GM23338 (cell line): ENCODE measurements around the gene LPAR1. TPM values are rescaled to one million over a fixed set of nuclear protein-coding genes. Genes with fewer than 3 reads are reported as not detected.
A peak's percentile ranks its signal among the peaks of the same experiment; 100 is the strongest.

Source experiments
- ATAC-seq: fragments of 200-7000 bp; cut with Tn5 transposase; 3 replicates; pipeline ENCODE4 v1.9.1; 2020
- DNase-seq: peaks from one replicate; pipeline ENCODE4 v3.0.0-alpha.2; 2015; ENCODE audit warnings: low spot score
- H2AFZ ChIP-seq: fragments of 200-600 bp; sonication (generic); 2 replicates; pipeline ENCODE4 v1.8.0; 2016; ENCODE audit warnings: antibody characterized with exemption, mild to moderate bottlenecking, moderate library complexity
- H3F3A ChIP-seq: fragments of 200-600 bp; sonication (generic); replicated peaks from 2 replicates; pipeline ENCODE4 v1.8.0; 2017; ENCODE audit warnings: antibody characterized with exemption, mixed run types, low read depth
- H3K27ac ChIP-seq: fragments of 200-600 bp; sonication (generic); 2 replicates; pipeline ENCODE4 v1.6.1; 2016; ENCODE audit warnings: low read depth
- H3K27me3 ChIP-seq: fragments of 200-600 bp; sonication (generic); 2 replicates; pipeline ENCODE4 v1.8.0; 2016; ENCODE audit warnings: mild to moderate bottlenecking, mixed run types, moderate library complexity; ENCODE audit not compliant: insufficient read depth
- H3K36me3 ChIP-seq: fragments of 200-600 bp; sonication (generic); 2 replicates; pipeline ENCODE4 v1.8.0; 2016; ENCODE audit warnings: mild to moderate bottlenecking; ENCODE audit not compliant: insufficient read depth
- H3K4me1 ChIP-seq: fragments of 200-600 bp; sonication (generic); 2 replicates; pipeline ENCODE4 v1.8.0; 2016; ENCODE audit warnings: mild to moderate bottlenecking, moderate library complexity; ENCODE audit not compliant: insufficient read depth
- H3K4me2 ChIP-seq: fragments of 200-600 bp; sonication (generic); 2 replicates; pipeline ENCODE4 v1.7.1; 2017; ENCODE audit warnings: mixed run types
- H3K4me3 ChIP-seq: fragments of 200-600 bp; sonication (generic); 2 replicates; pipeline ENCODE4 v1.6.1; 2016; ENCODE audit warnings: mixed run types
- H3K79me2 ChIP-seq: fragments of 200-600 bp; sonication (generic); replicated peaks from 2 replicates; pipeline ENCODE4 v1.8.0; 2017; ENCODE audit warnings: mild to moderate bottlenecking; ENCODE audit not compliant: insufficient read depth
- H3K9me2 ChIP-seq: fragments of 200-600 bp; sonication (generic); 2 replicates; pipeline ENCODE4 v1.8.0; 2017; ENCODE audit not compliant: insufficient read depth
- H4K20me1 ChIP-seq: fragments of 200-600 bp; sonication (generic); replicated peaks from 2 replicates; pipeline ENCODE4 v1.8.0; 2017; ENCODE audit warnings: mild to moderate bottlenecking; ENCODE audit not compliant: insufficient read depth
- H3K27ac Mint-ChIP-seq: 2 replicates; pipeline ENCODE4 v1.8.0; 2020; ENCODE audit warnings: inconsistent platforms, mild to moderate bottlenecking, moderate library complexity, mixed read lengths
- H3K27me3 Mint-ChIP-seq: 3 replicates; pipeline ENCODE4 v1.8.0; 2022; ENCODE audit warnings: low read depth, mild to moderate bottlenecking, moderate library complexity, mixed read lengths, inconsistent platforms; ENCODE audit not compliant: insufficient read depth, poor library complexity
- H3K36me3 Mint-ChIP-seq: 3 replicates; pipeline ENCODE4 v1.8.0; 2021; ENCODE audit warnings: low read depth, mild to moderate bottlenecking, inconsistent platforms, moderate library complexity, mixed read lengths
- H3K4me1 Mint-ChIP-seq: 3 replicates; pipeline ENCODE4 v1.8.0; 2020; ENCODE audit warnings: mild to moderate bottlenecking, inconsistent platforms, mixed read lengths
- H3K4me3 Mint-ChIP-seq: 3 replicates; pipeline ENCODE4 v1.8.0; 2021; ENCODE audit warnings: moderate library complexity, mild to moderate bottlenecking, inconsistent platforms, mixed read lengths
- H3K9me3 Mint-ChIP-seq: 3 replicates; pipeline ENCODE4 v1.8.0; 2020; ENCODE audit warnings: moderate library complexity, mild to moderate bottlenecking, inconsistent platforms, mixed read lengths
- CREB1 ChIP-seq: fragments of 250-450 bp; sonication (Bioruptor Pico); IDR thresholded peaks from 2 replicates; pipeline ENCODE4 v1.5.0; 2020; ENCODE audit warnings: low read depth, mild to moderate bottlenecking, moderate library complexity
- EZH2 ChIP-seq: fragments of 200-600 bp; sonication (generic); IDR thresholded peaks from one replicate; pipeline ENCODE4 v1.8.0; 2017; ENCODE audit warnings: antibody characterized with exemption, mild to moderate bottlenecking, low read depth; ENCODE audit not compliant: unreplicated experiment
- EZH2phosphoT487 ChIP-seq: fragments of 200-600 bp; sonication (generic); IDR thresholded peaks from one replicate; pipeline ENCODE4 v1.8.1; 2018; ENCODE audit warnings: antibody characterized with exemption; ENCODE audit not compliant: unreplicated experiment
- JUNB ChIP-seq: IDR thresholded peaks from one replicate; pipeline ENCODE4 v1.6.1; 2016; ENCODE audit warnings: antibody characterized with exemption; ENCODE audit not compliant: unreplicated experiment
- NANOG ChIP-seq: IDR thresholded peaks from 2 replicates; pipeline ENCODE4 v1.6.1; 2016; ENCODE audit warnings: antibody characterized with exemption, borderline replicate concordance
- POLR2AphosphoS5 ChIP-seq: IDR thresholded peaks from 2 replicates; pipeline ENCODE4 v1.6.1; 2016; ENCODE audit warnings: antibody characterized with exemption, low read depth
- STAT1 ChIP-seq: IDR thresholded peaks from one replicate; pipeline ENCODE4 v1.6.1; 2016; ENCODE audit warnings: antibody characterized with exemption; ENCODE audit not compliant: unreplicated experiment
- ZNF114 ChIP-seq: fragments of 250-450 bp; sonication (Bioruptor Pico); IDR thresholded peaks from 2 replicates; pipeline ENCODE4 v1.5.0; 2020; ENCODE audit warnings: mild to moderate bottlenecking, moderate library complexity
- ZNF331 ChIP-seq: fragments of 250-450 bp; sonication (Bioruptor Pico); IDR thresholded peaks from 2 replicates; pipeline ENCODE4 v1.5.0; 2020; ENCODE audit warnings: low read depth, mild to moderate bottlenecking, moderate library complexity
- polyA plus RNA-seq: library from polyadenylated mRNA; unstranded; fragments of >200 nt; fragmentation: Nextera tagmentation; extraction: Ambion mirVana; gene quantifications from 2 replicates; pipeline ENCODE4 v1.2.1, GENCODE V29; 2016
- total RNA-seq: library from RNA; depleted of rRNA; stranded (reverse); fragments of >200 nt; shearing (Covaris generic); gene quantifications from 2 replicates; pipeline ENCODE4 v1.2.3, GENCODE V29; 2014
- TF ChIP-seq, protein P1 (sequence below): IDR thresholded peaks from one replicate; pipeline ENCODE4 v1.6.1; 2018; ENCODE audit warnings: antibody characterized with exemption; ENCODE audit not compliant: unreplicated experiment
- TF ChIP-seq, protein P2 (sequence below), 2 experiments: fragments of 200-600 bp in 1 of 2; sonication (generic) in 1 of 2; conservative IDR thresholded peaks; 2 replicates each; pipeline versions ENCODE4 v1.5.1 to v1.6.1; 2016 to 2017; ENCODE audit warnings: antibody characterized with exemption in 2 of 2, low read depth in 2 of 2, mild to moderate bottlenecking in 2 of 2, moderate library complexity in 1 of 2
- TF ChIP-seq, protein P3 (sequence below): IDR thresholded peaks from 2 replicates; pipeline ENCODE4 v1.6.1; 2016; ENCODE audit warnings: antibody characterized with exemption

Gene LPAR1
- total and polyA plus RNA-seq, 2 experiments from 2014 or later = 1.0 to 3.8 TPM

DNA sequence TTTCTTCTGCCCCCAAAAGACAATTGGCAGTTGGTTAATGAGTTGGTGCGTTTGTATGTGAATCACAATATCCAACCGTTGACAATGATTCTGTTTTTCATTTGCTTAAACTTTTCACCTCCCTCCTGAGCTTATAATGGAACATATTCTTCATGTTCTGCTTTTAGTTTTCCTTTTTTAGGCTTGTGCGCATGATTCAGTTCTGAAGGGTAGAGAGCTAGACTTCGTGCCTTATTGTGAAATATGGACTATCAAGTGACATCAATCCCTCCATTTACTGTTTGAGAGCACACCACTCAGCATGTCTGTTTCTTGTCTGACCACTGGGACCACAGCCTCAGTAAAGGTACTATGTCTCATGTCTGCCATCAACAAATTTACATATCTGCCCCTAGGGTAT is 30.5 kb upstream of the LPAR1 start (continued):
- TF ChIP-seq, protein P1, sequence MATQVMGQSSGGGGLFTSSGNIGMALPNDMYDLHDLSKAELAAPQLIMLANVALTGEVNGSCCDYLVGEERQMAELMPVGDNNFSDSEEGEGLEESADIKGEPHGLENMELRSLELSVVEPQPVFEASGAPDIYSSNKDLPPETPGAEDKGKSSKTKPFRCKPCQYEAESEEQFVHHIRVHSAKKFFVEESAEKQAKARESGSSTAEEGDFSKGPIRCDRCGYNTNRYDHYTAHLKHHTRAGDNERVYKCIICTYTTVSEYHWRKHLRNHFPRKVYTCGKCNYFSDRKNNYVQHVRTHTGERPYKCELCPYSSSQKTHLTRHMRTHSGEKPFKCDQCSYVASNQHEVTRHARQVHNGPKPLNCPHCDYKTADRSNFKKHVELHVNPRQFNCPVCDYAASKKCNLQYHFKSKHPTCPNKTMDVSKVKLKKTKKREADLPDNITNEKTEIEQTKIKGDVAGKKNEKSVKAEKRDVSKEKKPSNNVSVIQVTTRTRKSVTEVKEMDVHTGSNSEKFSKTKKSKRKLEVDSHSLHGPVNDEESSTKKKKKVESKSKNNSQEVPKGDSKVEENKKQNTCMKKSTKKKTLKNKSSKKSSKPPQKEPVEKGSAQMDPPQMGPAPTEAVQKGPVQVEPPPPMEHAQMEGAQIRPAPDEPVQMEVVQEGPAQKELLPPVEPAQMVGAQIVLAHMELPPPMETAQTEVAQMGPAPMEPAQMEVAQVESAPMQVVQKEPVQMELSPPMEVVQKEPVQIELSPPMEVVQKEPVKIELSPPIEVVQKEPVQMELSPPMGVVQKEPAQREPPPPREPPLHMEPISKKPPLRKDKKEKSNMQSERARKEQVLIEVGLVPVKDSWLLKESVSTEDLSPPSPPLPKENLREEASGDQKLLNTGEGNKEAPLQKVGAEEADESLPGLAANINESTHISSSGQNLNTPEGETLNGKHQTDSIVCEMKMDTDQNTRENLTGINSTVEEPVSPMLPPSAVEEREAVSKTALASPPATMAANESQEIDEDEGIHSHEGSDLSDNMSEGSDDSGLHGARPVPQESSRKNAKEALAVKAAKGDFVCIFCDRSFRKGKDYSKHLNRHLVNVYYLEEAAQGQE = no peak
- TF ChIP-seq CREB1 (CRISPR knock-in tag) (no peak), POLR2AphosphoS5 (no peak), EZH2phosphoT487 (no peak)

DNA sequence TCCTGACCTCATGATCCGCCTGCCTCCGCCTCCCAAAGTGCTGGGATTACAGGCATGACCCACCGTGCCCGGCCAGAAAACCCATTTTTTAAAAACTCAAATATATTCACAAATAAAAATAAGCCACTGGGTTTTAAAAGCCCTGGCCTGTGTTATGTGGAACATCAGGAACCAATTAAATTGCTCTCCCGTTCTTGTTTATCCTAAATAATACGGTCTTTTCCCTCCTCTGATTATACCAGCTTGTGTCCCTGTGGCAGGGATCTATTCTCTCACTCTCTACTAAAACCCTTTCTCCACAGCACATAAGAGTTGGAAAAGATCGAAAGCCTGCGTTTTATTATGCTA is 30.1 kb upstream of the LPAR1 start:
- Mint-ChIP-seq H3K36me3 (no peaks in the 10 kb centered on the region), H3K4me1 (peaks cover 5% of the 10 kb centered on the region; the same call in 2 of the 3 replicates), H3K27me3 (peaks cover 5% of the 10 kb centered on the region), H3K4me3 (no peak overlapping the region), H3K27ac (no peak overlapping the region), H3K9me3 (no peaks in the 10 kb centered on the region)
- no peaks in the 10 kb centered on the region for H4K20me1 ChIP-seq
- DNase-seq (no peak), ATAC-seq (no peak)
- H3K27me3 ChIP-seq = no peaks in the 10 kb centered on the region
- H3K9me2 ChIP-seq = no peaks in the 10 kb centered on the region
- H3F3A ChIP-seq = no peaks in the 10 kb centered on the region
- H3K36me3 ChIP-seq = no peaks in the 10 kb centered on the region
- H3K4me3 ChIP-seq = no peak overlapping the region
- no peak overlapping the region for H3K27ac ChIP-seq
- H3K4me2 ChIP-seq = no peak overlapping the region
- H3K4me1 ChIP-seq = peaks cover 12% of the 10 kb centered on the region
- peak overlapping the region; percentile 84; the same call in 1 of the 2 replicates for H2AFZ ChIP-seq
- H3K79me2 ChIP-seq = no peaks in the 10 kb centered on the region
- TF ChIP-seq ZNF331 = no peak
- TF ChIP-seq ZNF114 (CRISPR knock-in tag) = no peak
- no peak for TF ChIP-seq EZH2
- TF ChIP-seq CREB1 (CRISPR knock-in tag) = no peak
- TF ChIP-seq, protein P1 = no peak
- no peak for TF ChIP-seq STAT1
- TF ChIP-seq, protein P2, sequence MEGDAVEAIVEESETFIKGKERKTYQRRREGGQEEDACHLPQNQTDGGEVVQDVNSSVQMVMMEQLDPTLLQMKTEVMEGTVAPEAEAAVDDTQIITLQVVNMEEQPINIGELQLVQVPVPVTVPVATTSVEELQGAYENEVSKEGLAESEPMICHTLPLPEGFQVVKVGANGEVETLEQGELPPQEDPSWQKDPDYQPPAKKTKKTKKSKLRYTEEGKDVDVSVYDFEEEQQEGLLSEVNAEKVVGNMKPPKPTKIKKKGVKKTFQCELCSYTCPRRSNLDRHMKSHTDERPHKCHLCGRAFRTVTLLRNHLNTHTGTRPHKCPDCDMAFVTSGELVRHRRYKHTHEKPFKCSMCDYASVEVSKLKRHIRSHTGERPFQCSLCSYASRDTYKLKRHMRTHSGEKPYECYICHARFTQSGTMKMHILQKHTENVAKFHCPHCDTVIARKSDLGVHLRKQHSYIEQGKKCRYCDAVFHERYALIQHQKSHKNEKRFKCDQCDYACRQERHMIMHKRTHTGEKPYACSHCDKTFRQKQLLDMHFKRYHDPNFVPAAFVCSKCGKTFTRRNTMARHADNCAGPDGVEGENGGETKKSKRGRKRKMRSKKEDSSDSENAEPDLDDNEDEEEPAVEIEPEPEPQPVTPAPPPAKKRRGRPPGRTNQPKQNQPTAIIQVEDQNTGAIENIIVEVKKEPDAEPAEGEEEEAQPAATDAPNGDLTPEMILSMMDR (conservative IDR thresholded peaks at IDR 0.05; ENCODE audit: low read depth in 2 of 2) = no peak
- no peak for TF ChIP-seq JUNB
- TF ChIP-seq NANOG = no peak
- no peak for TF ChIP-seq EZH2phosphoT487
- no peak for TF ChIP-seq POLR2AphosphoS5
- TF ChIP-seq, protein P3, sequence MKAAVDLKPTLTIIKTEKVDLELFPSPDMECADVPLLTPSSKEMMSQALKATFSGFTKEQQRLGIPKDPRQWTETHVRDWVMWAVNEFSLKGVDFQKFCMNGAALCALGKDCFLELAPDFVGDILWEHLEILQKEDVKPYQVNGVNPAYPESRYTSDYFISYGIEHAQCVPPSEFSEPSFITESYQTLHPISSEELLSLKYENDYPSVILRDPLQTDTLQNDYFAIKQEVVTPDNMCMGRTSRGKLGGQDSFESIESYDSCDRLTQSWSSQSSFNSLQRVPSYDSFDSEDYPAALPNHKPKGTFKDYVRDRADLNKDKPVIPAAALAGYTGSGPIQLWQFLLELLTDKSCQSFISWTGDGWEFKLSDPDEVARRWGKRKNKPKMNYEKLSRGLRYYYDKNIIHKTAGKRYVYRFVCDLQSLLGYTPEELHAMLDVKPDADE = no peak
